GM21423 (cell line): ENCODE measurements around the gene MAOB.

Experiments
- ATAC-seq: cut with Tn5 transposase; IDR thresholded peaks from one replicate; pipeline ENCODE4 v1.9.1; 2021; ENCODE audit warnings: mild to moderate bottlenecking, moderate library complexity; ENCODE audit not compliant: unreplicated experiment

Gene MAOB

GRCh38 chrX:43718081-43718480, 164.2 kb downstream of the MAOB start:
- ATAC-seq = no peak

GRCh38 chrX:43717161-43717560, 165.1 kb downstream of the MAOB start:
- ATAC-seq = no peak

DNA sequence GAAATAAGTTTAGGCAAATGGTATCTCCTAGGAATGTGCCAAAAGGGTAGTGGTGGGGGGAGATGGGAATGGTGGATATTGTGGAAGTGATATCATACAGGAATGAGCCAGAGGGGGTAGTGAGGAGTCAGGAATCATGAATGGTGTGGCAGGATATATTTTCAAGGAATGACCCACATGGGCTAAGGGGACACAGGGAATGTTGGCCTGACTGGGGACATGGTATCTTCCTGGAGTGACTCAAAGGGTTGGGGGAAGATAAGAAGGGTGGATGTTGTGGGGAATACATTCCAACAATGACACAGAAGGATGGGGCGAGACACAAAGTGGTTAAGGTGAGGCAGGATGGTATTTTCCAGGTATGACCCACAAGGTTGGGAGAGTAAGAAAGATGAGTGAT, 165.6 kb downstream of the MAOB start:
- ATAC-seq = no peak
